Stimulated activated CD8-positive, alpha-beta memory T cell treated with anti-CD3 and anti-CD28 coated beads, Interleukin-7, amount 100 ng/mL, for 1 hour (primary cell): ENCODE data around the gene BCL2.

Experiments
- DNase-seq, 2 donors: peaks; one replicate each; pipeline ENCODE4 v3.0.0-alpha.2; 2020; ENCODE audit warnings: low read depth in 2 of 2

Gene BCL2

DNA sequence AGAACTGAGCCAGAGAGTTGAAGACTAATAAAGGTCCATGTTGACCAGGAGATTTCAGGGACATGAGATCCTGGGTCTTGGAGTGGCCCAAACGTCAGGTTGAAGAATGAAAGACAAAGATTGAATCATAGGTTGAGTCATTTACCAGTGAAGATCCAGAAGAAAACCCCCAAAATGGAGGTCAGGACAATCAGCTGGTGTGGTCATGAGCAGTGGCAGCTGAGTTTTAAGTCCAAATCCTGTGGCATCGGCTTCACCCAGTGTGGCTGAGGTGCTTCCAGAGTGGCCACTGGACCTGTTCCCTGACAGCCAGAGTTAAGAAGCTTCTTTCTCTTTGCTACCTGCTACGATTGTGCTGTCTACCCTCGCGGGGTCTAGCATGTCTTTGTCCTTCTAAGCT, 234.0 kb downstream of the BCL2 start:
- DNase-seq = no peak

DNA sequence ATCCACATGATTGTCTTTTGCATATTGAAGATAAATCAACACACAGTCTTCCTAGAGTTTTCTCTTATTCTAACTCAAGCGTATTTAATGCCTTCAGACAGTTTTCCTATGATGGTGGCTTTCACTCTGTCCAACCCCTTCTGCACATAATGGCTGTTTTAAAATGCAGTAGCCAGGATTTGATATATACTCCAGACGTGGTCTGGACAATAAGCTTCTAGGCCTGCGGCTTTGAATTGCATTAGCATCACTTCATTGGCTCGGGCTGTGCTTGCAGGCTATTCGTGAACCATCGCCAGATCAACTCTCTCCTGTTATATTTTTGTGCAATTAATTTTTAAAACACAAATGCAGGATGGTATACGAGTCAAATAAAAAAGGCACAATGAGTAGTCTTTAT, 235.3 kb downstream of the BCL2 start:
- DNase-seq = no peak

DNA sequence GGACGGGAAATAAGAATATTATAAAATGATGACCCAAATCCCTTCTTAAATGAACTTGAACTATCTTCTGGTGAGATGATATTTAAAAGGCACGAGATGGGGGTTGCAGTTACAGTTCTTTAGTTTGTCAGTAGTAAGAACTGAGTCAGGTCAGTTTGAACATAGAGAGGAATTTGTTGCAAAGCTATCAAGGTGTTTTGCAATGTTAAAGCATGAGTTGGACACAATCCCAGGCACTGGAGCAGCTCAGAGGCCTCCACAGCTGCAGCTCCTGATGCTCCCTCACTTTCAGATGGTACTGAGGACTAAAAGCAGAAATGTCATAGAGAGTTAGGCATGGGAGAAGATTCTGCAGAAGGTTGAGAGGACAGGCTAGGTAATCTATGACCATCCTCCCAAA, 236.0 kb downstream of the BCL2 start:
- no peak for DNase-seq

DNA sequence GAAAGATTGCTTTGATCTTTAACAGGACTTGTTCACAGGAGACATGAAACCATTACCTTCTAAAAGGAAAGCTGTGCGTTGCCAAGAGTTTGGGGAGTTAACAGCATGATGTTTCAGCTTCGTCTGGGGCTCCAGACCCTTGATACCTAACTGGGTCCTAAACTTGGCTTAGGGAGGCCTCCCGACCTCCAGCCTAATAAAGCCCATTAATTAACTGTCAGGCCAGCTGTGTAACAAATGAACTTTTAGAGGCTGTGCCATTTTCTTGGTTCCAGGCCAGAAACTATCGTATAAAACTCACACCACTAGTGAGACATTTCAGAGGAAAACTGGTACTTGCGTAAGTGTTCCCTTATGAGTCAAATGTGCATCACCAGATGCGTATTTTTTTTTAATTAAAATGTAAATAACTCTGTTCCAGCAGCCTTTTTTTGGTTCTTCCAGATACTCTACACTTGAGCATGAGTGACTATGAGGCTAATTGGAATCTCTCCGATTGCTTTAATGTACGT, 236.5 kb downstream of the BCL2 start:
- no peak for DNase-seq

DNA sequence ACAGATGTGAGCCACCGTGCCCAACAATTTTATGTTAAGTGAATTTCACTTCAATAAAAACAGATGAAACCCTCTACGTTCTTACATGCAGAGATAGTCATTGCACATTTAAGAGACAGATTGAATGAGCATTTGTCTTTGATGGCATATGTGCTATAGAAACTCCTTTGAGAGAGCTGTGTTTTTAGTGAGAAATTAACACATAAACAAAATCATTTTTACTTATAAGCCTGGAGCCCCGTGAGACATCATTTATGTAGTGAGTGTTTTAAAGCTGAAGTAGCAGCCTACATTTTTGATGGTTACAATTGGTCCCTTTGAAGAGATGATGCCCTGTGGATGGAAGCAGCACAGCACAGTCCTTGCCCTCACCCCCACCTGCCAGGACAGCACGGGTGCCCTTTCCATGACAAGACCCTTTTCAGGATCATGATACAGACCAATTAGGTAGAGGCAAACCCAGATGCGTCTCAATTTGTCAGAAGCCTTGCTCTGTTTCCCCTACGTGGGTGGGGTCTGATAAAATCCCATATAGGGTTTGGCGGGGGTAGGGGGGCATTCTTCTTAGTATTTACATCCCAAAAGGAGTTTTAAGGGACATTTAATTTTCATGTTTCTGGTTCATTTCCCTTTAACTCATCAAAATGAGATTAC, 237.1 kb downstream of the BCL2 start:
- no peak for DNase-seq

DNA sequence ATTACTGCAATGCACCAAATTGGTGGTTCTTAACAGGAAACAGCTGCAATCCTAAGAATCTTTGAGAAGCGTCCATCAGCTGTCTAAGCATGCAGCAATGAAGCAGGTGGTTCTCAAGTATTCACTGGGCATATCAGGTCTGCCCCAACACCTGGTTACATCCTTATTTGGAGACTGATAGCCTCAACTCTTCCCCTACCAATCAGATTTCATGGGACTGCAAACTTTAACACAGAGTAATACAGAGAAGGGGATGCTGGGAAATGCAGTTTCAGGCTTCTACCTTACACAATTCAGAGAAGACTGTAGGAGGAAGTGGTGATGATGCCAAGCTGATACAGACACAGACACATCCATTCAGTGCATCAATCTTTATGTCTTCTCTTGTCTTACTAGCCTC, 240.5 kb downstream of the BCL2 start:
- no peak for DNase-seq

DNA sequence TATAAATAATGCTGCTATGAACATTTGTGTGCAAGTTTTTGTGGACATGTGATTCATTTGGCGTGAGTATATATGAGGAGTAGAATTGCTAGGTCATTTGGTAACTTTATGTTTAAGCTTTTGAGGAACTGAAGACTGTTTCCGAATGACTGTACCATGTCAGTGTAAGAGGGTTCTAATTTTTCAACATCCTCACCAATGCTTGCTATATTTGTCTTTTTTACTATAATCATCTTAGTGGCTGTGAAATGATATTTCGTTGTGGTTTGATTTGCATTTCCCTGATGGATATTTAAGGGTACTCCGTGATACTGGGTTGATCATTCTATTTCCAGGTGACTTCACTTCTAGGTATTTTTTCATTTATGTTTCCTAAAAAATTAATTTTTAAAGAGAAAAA, 241.1 kb downstream of the BCL2 start:
- DNase-seq = no peak

DNA sequence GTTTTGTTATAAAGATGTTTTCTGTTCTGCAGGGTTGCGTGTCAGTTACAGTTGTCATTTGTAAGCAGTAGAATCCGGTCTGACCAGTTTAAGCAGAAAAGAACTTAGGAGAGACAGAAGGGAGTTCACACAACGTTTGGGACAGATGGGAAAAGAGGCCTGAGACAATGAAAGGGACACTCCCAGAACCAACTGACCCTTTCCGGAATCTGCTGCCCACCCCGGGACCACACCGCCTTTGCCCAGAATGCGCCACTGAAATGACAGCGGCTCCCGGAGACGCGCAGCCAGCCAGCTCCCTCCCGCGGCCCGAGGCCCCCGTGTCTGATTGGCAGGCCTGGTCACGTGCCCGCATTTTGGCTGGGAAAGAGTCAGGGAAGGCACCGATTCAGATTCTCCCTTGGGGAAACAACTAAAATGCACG, 244.6 kb downstream of the BCL2 start:
- DNase-seq = peak; percentile 25 to 35

DNA sequence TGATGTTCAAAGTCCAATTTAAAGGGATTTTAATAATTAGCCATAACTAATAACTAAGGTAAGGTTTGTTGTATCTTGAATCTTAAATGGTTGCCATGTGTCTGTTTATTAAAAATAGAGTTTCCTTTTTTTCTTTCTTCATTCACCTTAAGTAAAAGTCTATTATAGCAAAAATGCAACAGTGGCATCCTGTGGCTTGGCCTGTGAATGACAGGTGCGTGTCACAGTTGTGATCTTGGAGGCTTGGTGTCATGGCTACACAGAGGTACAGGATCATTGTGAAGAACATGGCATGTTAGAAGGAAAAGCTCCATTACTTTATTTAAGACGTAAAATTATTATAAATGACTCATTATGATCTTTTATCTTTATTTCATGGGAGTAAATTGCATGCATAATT, 246.1 kb downstream of the BCL2 start:
- DNase-seq = no peak
